Lower leg skin (tissue), 3 donors: Measurements from ENCODE around the gene FREM2.

ENCODE experiments used
- CTCF ChIP-seq, 3 donors: fragments of 450-650 bp; IDR thresholded peaks; one replicate each; pipeline ENCODE4 v1.5.1; 2016; ENCODE audit warnings: antibody characterized with exemption in 3 of 3, mild to moderate bottlenecking in 3 of 3, moderate library complexity in 2 of 3
- POLR2A ChIP-seq, 2 donors: fragments of 450-650 bp; IDR thresholded peaks; one replicate each; pipeline ENCODE4 v1.6.1; 2016 to 2017; ENCODE audit warnings: antibody characterized with exemption in 2 of 2, mild to moderate bottlenecking in 1 of 2, moderate library complexity in 1 of 2

DNA sequence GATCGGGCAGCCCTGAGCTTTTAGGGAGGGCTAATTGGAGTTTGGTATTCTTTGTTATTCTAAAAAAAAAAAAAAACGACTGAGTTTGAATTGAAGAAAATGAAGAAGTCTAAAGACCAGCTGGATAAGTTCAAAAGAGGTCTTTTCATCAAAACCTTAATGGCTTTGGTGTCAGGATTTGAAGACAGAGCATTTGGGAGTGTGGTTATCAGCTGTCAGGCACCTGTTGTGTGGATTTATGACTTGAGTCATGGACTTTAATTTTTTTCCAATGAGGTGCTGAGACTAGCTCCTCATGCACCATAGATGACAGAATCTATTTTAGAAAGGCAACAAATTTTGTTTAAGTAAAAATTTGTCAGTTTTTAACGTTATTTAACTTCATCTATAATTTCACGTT, 72.5 kb downstream of the FREM2 start:
- TF ChIP-seq POLR2A (IDR thresholded peaks at IDR 0.05) (no peak), CTCF (IDR thresholded peaks at IDR 0.05) (no peak)
